Upper lobe of right lung (tissue), 1 donor: ENCODE measurements around the gene PGAP1. TPM values are rescaled to one million over a fixed set of nuclear protein-coding genes. Genes with fewer than 3 reads are reported as not detected.

Experiments
- ATAC-seq: fragments of 200-7000 bp; cut with Tn5 transposase; one replicate; pipeline ENCODE4 v1.9.1; 2020; ENCODE audit warnings: mild to moderate bottlenecking, moderate library complexity
- DNase-seq: peaks from one replicate; pipeline ENCODE4 v3.0.0-alpha.2; 2020
- H3K27ac ChIP-seq: fragments of 200-600 bp; one replicate; pipeline ENCODE4 v1.8.0; 2022
- H3K27me3 ChIP-seq: fragments of 200-600 bp; one replicate; pipeline ENCODE4 v1.8.0; 2022; ENCODE audit warnings: mild to moderate bottlenecking
- H3K36me3 ChIP-seq: fragments of 200-600 bp; one replicate; pipeline ENCODE4 v1.8.0; 2022
- H3K4me1 ChIP-seq: fragments of 200-600 bp; one replicate; pipeline ENCODE4 v1.8.0; 2022
- H3K4me3 ChIP-seq: fragments of 200-600 bp; one replicate; pipeline ENCODE4 v1.8.0; 2022; ENCODE audit warnings: mild to moderate bottlenecking
- H3K9me3 ChIP-seq: fragments of 200-600 bp; one replicate; pipeline ENCODE4 v1.8.0; 2022
- CTCF ChIP-seq: fragments of 200-600 bp; IDR thresholded peaks from one replicate; pipeline ENCODE4 v1.8.0; 2022; ENCODE audit warnings: antibody characterized with exemption
- intact Hi-C: fragments of 100-400 bp; cut with DNase I; formaldehyde crosslinking; loops from one replicate; pipeline ENCODE4 v1.11.0; 2022
- total RNA-seq: library from RNA; stranded (reverse); fragmentation: NEBNext Ultra II Directional; extraction: Animal tissue kit (Norgen Biotek cat#: 25700); gene quantifications from one replicate; pipeline ENCODE4 v1.2.1, GENCODE V29; 2021
- donor health status: DM: no; HTN: yes; CAD: no; lungs with severe emphysema.

The PGAP1 gene
- total RNA-seq, 1 donor from 2014 or later, result 15.2 TPM

GRCh38 chr2:196934672-196935071, 8.2 kb upstream of the PGAP1 start:
- no peaks in the 10 kb centered on the region for H3K27me3 ChIP-seq
- no peaks in the 10 kb centered on the region for H3K4me1 ChIP-seq
- ATAC-seq (no peak), DNase-seq (no peak)
- no peaks in the 10 kb centered on the region for H3K36me3 ChIP-seq
- no peaks in the 10 kb centered on the region for H3K9me3 ChIP-seq
- no peak overlapping the region for H3K27ac ChIP-seq
- no peak overlapping the region for H3K4me3 ChIP-seq
- intact Hi-C loops, result no loop called here
- no peak for TF ChIP-seq CTCF

- TF ChIP-seq CTCF, result no peak
- Histone ChIP-seq H3K4me3 (no peak overlapping the region), H3K36me3 (no peaks in the 10 kb centered on the region), H3K27me3 (no peaks in the 10 kb centered on the region), H3K9me3 (no peaks in the 10 kb centered on the region), H3K4me1 (no peaks in the 10 kb centered on the region), H3K27ac (no peak overlapping the region)
- intact Hi-C loops, result no loop called here
- ATAC-seq (no peak), DNase-seq (no peak)
Measured at GRCh38 chr2:196931555-196931954, 5.0 kb upstream of the PGAP1 start.

GRCh38 chr2:196927376-196928225, 1.1 kb upstream of the PGAP1 start:
- ATAC-seq (no peak), DNase-seq (no peak)
- no peaks in the 10 kb centered on the region for H3K4me1 ChIP-seq
- peak overlapping the region; percentile 82 for H3K27ac ChIP-seq
- H3K27me3 ChIP-seq, result no peaks in the 10 kb centered on the region
- no peaks in the 10 kb centered on the region for H3K9me3 ChIP-seq
- TF ChIP-seq CTCF, result no peak
- H3K36me3 ChIP-seq, result no peaks in the 10 kb centered on the region
- peak overlapping the region; percentile 81 for H3K4me3 ChIP-seq
- intact Hi-C loops, result no loop called here

GRCh38 chr2:196925768-196926561, 542 bp downstream of the PGAP1 start:
- H3K27me3 ChIP-seq, result no peaks in the 10 kb centered on the region
- peak overlapping the region; percentile 81 for H3K4me3 ChIP-seq
- intact Hi-C loops, result no loop called here
- DNase-seq, result peak; percentile 66
- H3K27ac ChIP-seq, result peak overlapping the region; percentile 82
- no peaks in the 10 kb centered on the region for H3K9me3 ChIP-seq
- ATAC-seq, result peak; percentile 45
- TF ChIP-seq CTCF, result no peak
- H3K4me1 ChIP-seq, result no peaks in the 10 kb centered on the region
- H3K36me3 ChIP-seq, result no peaks in the 10 kb centered on the region

GRCh38 chr2:196925051-196925767, 1.3 kb downstream of the PGAP1 start:
- intact Hi-C loops, result no loop called here
- no peak overlapping the region for H3K27ac ChIP-seq
- ATAC-seq, result no peak

More at GRCh38 chr2:196925051-196925767, 1.3 kb downstream of the PGAP1 start:
- DNase-seq, result no peak
- no peaks in the 10 kb centered on the region for H3K4me1 ChIP-seq
- H3K36me3 ChIP-seq, result no peaks in the 10 kb centered on the region
- H3K9me3 ChIP-seq, result no peaks in the 10 kb centered on the region
- peak overlapping the region; percentile 81 for H3K4me3 ChIP-seq
- TF ChIP-seq CTCF, result no peak
- H3K27me3 ChIP-seq, result no peaks in the 10 kb centered on the region
